ENCODE data around the gene RASSF5.

GRCh38 chr1:206478746-206479145 lies 28.6 kb upstream of the RASSF5 start:
- TF ChIP-seq CTCF (IDR thresholded peaks at IDR 0.05; ENCODE audit: low read depth, low read length, missing input control) (no peak), GABPA (IDR thresholded peaks at IDR 0.05 in 1 of 2, conservative IDR thresholded peaks at IDR 0.05 in 1 of 2) (no peak), EGR1 (IDR thresholded peaks at IDR 0.05; ENCODE audit: low read depth in 2 of 2) (no peak), JUND (IDR thresholded peaks at IDR 0.05) (no peak), ZBTB33 (IDR thresholded peaks at IDR 0.05) (no peak), HNF4A (conservative IDR thresholded peaks at IDR 0.05) (no peak), REST (IDR thresholded peaks at IDR 0.05) (no peak)
